KMS-11 (cell line): ENCODE measurements around the gene FNBP1.

Source experiments
- H2AFZ ChIP-seq: fragments of 200-600 bp; sonication (generic); 2 replicates; pipeline ENCODE4 v1.6.1; 2016; ENCODE audit warnings: antibody characterized with exemption, mixed run types, low read depth
- H3K27ac ChIP-seq: fragments of 200-600 bp; sonication (generic); 2 replicates; pipeline ENCODE4 v1.6.1; 2016; ENCODE audit warnings: mild to moderate bottlenecking, mixed run types
- H3K27me3 ChIP-seq: fragments of 200-600 bp; sonication (generic); 2 replicates; pipeline ENCODE4 v1.6.1; 2017; ENCODE audit warnings: mild to moderate bottlenecking, low read depth, mixed run types, moderate library complexity; ENCODE audit not compliant: insufficient read depth
- H3K36me3 ChIP-seq: fragments of 200-600 bp; sonication (generic); 2 replicates; pipeline ENCODE4 v1.6.1; 2017; ENCODE audit warnings: mild to moderate bottlenecking, mixed run types; ENCODE audit not compliant: insufficient read depth
- H3K4me1 ChIP-seq: fragments of 200-600 bp; sonication (generic); 2 replicates; pipeline ENCODE4 v1.6.1; 2016; ENCODE audit warnings: mild to moderate bottlenecking, low read depth, mixed run types; ENCODE audit not compliant: poor library complexity, severe bottlenecking
- H3K4me2 ChIP-seq: fragments of 200-600 bp; sonication (generic); 2 replicates; pipeline ENCODE4 v1.7.0; 2016; ENCODE audit warnings: mild to moderate bottlenecking, mixed run types
- H3K4me3 ChIP-seq: fragments of 200-600 bp; sonication (generic); IDR thresholded peaks from 2 replicates; pipeline ENCODE4 v1.6.1; 2017; ENCODE audit warnings: low read depth, low read length, mixed read lengths; ENCODE audit not compliant: insufficient read depth
- H3K79me2 ChIP-seq: fragments of 200-600 bp; sonication (generic); 2 replicates; pipeline ENCODE4 v1.6.1; 2016; ENCODE audit warnings: low read depth, mixed run types; ENCODE audit not compliant: insufficient read depth
- H3K9ac ChIP-seq: fragments of 200-600 bp; sonication (generic); 2 replicates; pipeline ENCODE4 v1.6.1; 2016; ENCODE audit warnings: mild to moderate bottlenecking, mixed run types
- H4K20me1 ChIP-seq: fragments of 200-600 bp; sonication (generic); 2 replicates; pipeline ENCODE4 v1.6.1; 2016; ENCODE audit warnings: mild to moderate bottlenecking, mixed run types; ENCODE audit not compliant: insufficient read depth
- CTCF ChIP-seq: fragments of 200-600 bp; sonication (generic); conservative IDR thresholded peaks from 2 replicates; pipeline ENCODE4 v1.6.1; 2017; ENCODE audit warnings: low read depth, mild to moderate bottlenecking, antibody characterized with exemption, low read length, moderate library complexity, mixed read lengths

Gene FNBP1

DNA sequence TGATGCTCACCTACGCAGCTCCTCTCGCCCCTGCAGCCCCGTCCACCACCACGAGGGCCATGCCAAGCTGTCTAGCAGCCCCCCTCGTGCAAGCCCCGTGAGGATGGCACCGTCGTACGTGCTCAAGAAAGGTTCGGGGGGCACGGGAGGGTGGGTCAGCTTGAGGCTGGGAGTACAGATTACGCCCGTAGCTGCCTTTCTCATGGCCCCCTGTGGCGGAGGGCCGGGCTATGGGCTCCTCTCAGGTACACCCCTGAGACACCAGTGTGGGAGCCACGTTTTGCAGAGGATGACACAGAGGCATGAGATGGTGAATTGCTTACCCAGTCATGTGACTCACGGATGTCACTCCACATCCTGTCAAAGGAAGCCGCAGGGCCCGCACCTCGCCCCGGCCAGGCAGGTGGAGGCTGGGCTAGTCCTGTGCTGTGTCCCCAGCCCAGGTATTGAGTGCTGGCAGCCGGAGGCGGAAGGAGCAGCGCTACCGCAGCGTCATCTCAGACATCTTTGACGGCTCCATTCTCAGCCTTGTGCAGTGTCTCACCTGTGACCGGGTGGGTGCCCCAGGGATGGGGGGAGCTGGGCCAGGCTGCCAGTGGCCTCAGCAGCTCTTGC is 174.0 kb downstream of the FNBP1 start:
- Histone ChIP-seq H3K27me3 (no peaks in the 10 kb centered on the region), H3K9ac (no peak overlapping the region), H3K27ac (no peak overlapping the region), H3K4me2 (no peak overlapping the region), H3K36me3 (no peaks in the 10 kb centered on the region), H2AFZ (no peak overlapping the region), H3K4me3 (no peak overlapping the region), H3K4me1 (no peaks in the 10 kb centered on the region), H3K79me2 (no peaks in the 10 kb centered on the region), H4K20me1 (no peaks in the 10 kb centered on the region)
- TF ChIP-seq CTCF: no peak

DNA sequence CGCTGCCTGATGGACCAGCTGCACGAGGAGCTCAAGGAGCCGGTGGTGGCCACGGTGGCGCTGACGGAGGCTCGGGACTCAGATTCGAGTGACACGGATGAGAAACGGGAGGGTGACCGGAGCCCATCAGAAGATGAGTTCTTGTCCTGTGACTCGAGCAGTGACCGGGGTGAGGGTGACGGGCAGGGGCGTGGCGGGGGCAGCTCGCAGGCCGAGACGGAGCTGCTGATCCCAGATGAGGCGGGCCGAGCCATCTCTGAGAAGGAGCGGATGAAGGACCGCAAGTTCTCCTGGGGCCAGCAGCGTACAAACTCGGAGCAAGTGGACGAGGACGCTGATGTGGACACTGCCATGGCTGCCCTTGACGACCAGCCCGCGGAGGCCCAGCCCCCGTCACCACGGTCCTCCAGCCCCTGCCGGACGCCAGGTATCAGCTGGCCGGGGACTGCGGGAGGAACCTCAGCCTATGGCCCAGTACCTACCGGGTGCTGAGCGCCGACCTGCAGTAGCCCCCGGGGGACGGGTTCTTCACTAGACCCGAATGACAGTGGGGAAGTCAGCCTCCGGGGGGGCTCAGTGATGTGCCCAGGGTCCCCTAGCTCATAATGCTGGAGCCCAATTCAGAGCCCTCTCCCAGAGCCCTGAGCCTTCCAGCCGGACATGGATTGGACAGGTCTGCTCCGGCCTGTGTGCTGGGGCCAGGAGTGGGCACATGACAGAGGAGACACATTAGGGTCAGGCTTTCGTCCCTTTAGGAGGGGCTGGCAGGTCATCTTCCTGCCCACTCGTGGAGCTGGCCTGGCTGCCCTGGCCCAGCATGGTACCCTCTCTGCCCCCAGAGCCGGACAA is 174.7 kb downstream of the FNBP1 start:
- Histone ChIP-seq H3K27me3 (no peaks in the 10 kb centered on the region), H3K4me2 (no peak overlapping the region), H3K27ac (no peak overlapping the region), H3K79me2 (no peaks in the 10 kb centered on the region), H3K36me3 (no peaks in the 10 kb centered on the region), H3K4me1 (no peaks in the 10 kb centered on the region), H3K9ac (no peak overlapping the region), H3K4me3 (no peak overlapping the region), H2AFZ (no peak overlapping the region), H4K20me1 (no peaks in the 10 kb centered on the region)
- TF ChIP-seq CTCF: no peak

DNA sequence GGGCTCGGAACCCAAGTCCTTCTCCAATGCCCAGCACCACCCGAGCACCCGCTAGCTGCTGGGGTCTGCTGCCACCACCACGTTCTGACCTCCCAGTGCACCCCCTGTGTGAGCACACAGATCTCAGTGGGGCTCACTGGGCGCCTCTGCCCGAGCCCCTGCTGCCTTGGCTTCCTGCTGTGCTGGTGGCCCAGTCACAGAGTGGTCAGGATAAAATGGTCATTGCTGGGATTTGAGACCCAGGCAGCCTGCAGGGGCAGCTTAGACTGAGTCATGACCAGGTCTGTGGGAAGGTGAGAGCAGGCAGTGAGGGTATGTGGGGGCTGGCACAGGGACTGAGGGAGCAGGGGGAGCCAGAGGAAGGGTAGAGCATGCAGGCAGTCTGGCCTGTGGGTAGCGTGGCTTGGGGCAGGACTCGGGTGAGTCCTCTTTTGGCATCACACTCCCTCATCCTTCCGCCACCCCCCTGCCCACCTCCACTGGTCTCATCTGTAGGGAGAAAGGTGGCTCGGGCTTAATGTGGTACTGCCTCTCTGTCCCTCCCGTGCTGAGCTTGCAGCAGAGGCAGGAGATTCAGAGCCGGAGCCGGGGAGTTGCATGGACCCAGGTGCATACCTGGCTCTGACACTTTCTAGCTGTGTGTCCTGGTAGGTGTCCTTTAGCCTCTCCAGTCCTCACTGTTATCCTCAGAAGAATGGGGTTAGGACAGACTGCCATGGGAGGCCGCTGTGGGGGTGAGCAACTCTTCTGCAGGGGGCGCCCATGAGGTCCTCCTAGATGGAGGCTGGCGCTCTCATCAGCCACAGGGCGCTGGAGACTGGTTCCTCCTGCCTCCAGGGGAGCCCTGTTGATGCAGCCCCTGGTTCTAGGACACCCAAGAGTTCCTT is 175.6 kb downstream of the FNBP1 start:
- Histone ChIP-seq H2AFZ (no peak overlapping the region), H3K79me2 (no peaks in the 10 kb centered on the region), H3K4me1 (no peaks in the 10 kb centered on the region), H3K27ac (no peak overlapping the region), H3K4me3 (no peak overlapping the region), H3K4me2 (no peak overlapping the region), H3K9ac (no peak overlapping the region), H3K27me3 (no peaks in the 10 kb centered on the region), H3K36me3 (no peaks in the 10 kb centered on the region), H4K20me1 (no peaks in the 10 kb centered on the region)
- no peak for TF ChIP-seq CTCF

- Histone ChIP-seq H3K27me3 (no peaks in the 10 kb centered on the region), H3K4me2 (no peak overlapping the region), H3K4me1 (no peaks in the 10 kb centered on the region), H2AFZ (no peak overlapping the region), H3K4me3 (no peak overlapping the region), H3K27ac (no peak overlapping the region), H3K36me3 (no peaks in the 10 kb centered on the region), H4K20me1 (no peaks in the 10 kb centered on the region), H3K79me2 (no peaks in the 10 kb centered on the region), H3K9ac (no peak overlapping the region)
- TF ChIP-seq CTCF: no peak
Observed at GRCh38 chr9:129866394-129867135, 176.4 kb downstream of the FNBP1 start.
